Fibroblast of lung (primary cell): ENCODE measurements around the gene KCNIP4. TPM values are rescaled to one million over a fixed set of nuclear protein-coding genes. Genes with fewer than 3 reads are reported as not detected.

ENCODE experiments used
- DNase-seq, 2 donors: peaks; one replicate each; pipeline versions ENCODE4 v3.0.0 to v3.0.0-alpha.2; 2010; ENCODE audit warnings: low read depth in 2 of 2
- H2AFZ ChIP-seq: 2 replicates; pipeline ENCODE4 v1.5.1; 2012; ENCODE audit warnings: low read length, control low read depth, inconsistent platforms
- H3K27ac ChIP-seq: 2 replicates; pipeline ENCODE4 v1.5.1; 2011; ENCODE audit warnings: low read length, control low read depth; ENCODE audit not compliant: insufficient read depth
- H3K27me3 ChIP-seq: 2 replicates; pipeline ENCODE4 v1.5.1; 2011; ENCODE audit warnings: mild to moderate bottlenecking, low read length; ENCODE audit not compliant: control insufficient read depth, insufficient read depth
- H3K36me3 ChIP-seq: 2 replicates; pipeline ENCODE4 v1.5.1; 2011; ENCODE audit warnings: low read length; ENCODE audit not compliant: control insufficient read depth, insufficient read depth
- H3K4me1 ChIP-seq: 2 replicates; pipeline ENCODE4 v1.5.1; 2011; ENCODE audit warnings: low read length; ENCODE audit not compliant: control insufficient read depth, insufficient read depth; ENCODE audit errors: extremely low read depth
- H3K4me2 ChIP-seq: 2 replicates; pipeline ENCODE4 v1.5.1; 2011; ENCODE audit warnings: low read length, control low read depth; ENCODE audit not compliant: insufficient read depth; ENCODE audit errors: extremely low read depth
- H3K4me3 ChIP-seq, 4 experiments: fragments of 200-600 bp in 1 of 4; sonication (generic) in 1 of 4; replicated peaks in 1 of 4; 2 replicates each; pipeline ENCODE4 v1.5.1; 2011 to 2016; ENCODE audit warnings: low read length in 4 of 4, low read depth in 3 of 4, mild to moderate bottlenecking in 3 of 4, control low read depth in 2 of 4, inconsistent platforms in 1 of 4, mixed read lengths in 1 of 4; ENCODE audit not compliant: insufficient read depth in 1 of 4; ENCODE audit errors: control extremely low read depth in 1 of 4
- H3K79me2 ChIP-seq: 2 replicates; pipeline ENCODE4 v1.5.1; 2012; ENCODE audit warnings: mild to moderate bottlenecking, low read length, inconsistent platforms; ENCODE audit not compliant: control insufficient read depth, insufficient read depth
- H3K9ac ChIP-seq: 2 replicates; pipeline ENCODE4 v1.5.1; 2011; ENCODE audit warnings: mild to moderate bottlenecking, low read length, control low read depth; ENCODE audit not compliant: insufficient read depth
- H3K9me3 ChIP-seq: 2 replicates; pipeline ENCODE4 v1.5.1; 2012; ENCODE audit warnings: low read depth, low read length; ENCODE audit not compliant: control insufficient read depth, insufficient read depth
- H4K20me1 ChIP-seq: 2 replicates; pipeline ENCODE4 v1.5.1; 2011; ENCODE audit warnings: low read length; ENCODE audit not compliant: control insufficient read depth, insufficient read depth; ENCODE audit errors: extremely low read depth
- EZH2 ChIP-seq: IDR thresholded peaks from 2 replicates; pipeline ENCODE4 v1.5.1; 2012; ENCODE audit warnings: low read length, control low read depth, mild to moderate bottlenecking; ENCODE audit errors: missing control alignments
- polyA plus RNA-seq, 2 donors: library from polyadenylated mRNA; depleted of rRNA in 1 of 2; stranded (reverse) in 1 of 2; unstranded in 1 of 2; fragments of >200 nt; gene quantifications; 2 replicates each; pipeline ENCODE4 v1.2.1, GENCODE V29; 2011 to 2012; ENCODE audit warnings: missing spikeins in 1 of 2
- total RNA-seq: library from RNA; depleted of rRNA; stranded (reverse); fragments of >200 nt; gene quantifications from 2 replicates; pipeline ENCODE4 v1.2.1, GENCODE V29; 2014
- TF ChIP-seq, protein P1 (sequence below), 2 donors: IDR thresholded peaks in 1 of 2; conservative IDR thresholded peaks in 1 of 2; 1 replicate in 1 of 2; 2 replicates in 1 of 2; pipeline ENCODE4 v1.5.1; 2011 to 2012; ENCODE audit warnings: low read length in 2 of 2, control low read depth in 1 of 2, inconsistent platforms in 1 of 2, low read depth in 1 of 2, mild to moderate bottlenecking in 1 of 2

KCNIP4 gene
- total and polyA plus RNA-seq, 2 donors (not counting 1 experiment from before 2014, with no cell fraction given): not detected

DNA sequence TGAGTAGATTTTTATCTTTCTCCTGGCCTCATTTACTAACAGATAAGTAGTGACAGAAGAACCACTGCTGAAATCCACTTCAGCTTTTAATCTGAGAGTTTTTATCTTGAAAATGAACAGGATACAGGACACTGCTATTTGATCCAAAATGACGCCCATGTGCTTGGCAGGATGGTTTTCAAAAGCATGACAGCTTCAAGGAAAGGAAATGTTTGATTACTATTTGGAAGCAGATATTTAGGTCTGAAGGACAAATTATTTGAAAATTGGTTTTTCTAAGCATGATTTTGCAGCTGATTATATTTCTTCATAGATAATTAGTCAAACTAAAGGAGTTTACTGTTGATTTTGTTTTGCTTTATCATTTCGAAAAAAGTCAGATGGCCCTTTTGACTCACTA lies 1237.2 kb downstream of the KCNIP4 start:
- no peaks in the 10 kb centered on the region for H3K27me3 ChIP-seq
- H4K20me1 ChIP-seq: no peaks in the 10 kb centered on the region
- H3K36me3 ChIP-seq: no peaks in the 10 kb centered on the region
- TF ChIP-seq EZH2: no peak
- TF ChIP-seq, protein P1, sequence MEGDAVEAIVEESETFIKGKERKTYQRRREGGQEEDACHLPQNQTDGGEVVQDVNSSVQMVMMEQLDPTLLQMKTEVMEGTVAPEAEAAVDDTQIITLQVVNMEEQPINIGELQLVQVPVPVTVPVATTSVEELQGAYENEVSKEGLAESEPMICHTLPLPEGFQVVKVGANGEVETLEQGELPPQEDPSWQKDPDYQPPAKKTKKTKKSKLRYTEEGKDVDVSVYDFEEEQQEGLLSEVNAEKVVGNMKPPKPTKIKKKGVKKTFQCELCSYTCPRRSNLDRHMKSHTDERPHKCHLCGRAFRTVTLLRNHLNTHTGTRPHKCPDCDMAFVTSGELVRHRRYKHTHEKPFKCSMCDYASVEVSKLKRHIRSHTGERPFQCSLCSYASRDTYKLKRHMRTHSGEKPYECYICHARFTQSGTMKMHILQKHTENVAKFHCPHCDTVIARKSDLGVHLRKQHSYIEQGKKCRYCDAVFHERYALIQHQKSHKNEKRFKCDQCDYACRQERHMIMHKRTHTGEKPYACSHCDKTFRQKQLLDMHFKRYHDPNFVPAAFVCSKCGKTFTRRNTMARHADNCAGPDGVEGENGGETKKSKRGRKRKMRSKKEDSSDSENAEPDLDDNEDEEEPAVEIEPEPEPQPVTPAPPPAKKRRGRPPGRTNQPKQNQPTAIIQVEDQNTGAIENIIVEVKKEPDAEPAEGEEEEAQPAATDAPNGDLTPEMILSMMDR (conservative IDR thresholded peaks at IDR 0.05 in 1 of 2, IDR thresholded peaks at IDR 0.05 in 1 of 2; ENCODE audit: low read depth in 1 of 2, low read length in 2 of 2): no peak
- no peak overlapping the region for H3K9ac ChIP-seq
- no peak overlapping the region for H3K4me3 ChIP-seq
- H3K9me3 ChIP-seq: no peaks in the 10 kb centered on the region
- no peak for DNase-seq
- no peaks in the 10 kb centered on the region for H3K79me2 ChIP-seq
- H3K4me2 ChIP-seq: no peak overlapping the region
- no peaks in the 10 kb centered on the region for H3K4me1 ChIP-seq
- H2AFZ ChIP-seq: no peak overlapping the region
- H3K27ac ChIP-seq: no peak overlapping the region

GRCh38 chr4:20700007-20700761 lies 1248.4 kb downstream of the KCNIP4 start, which contains the start of gene PACRGL:
TSS of gene PACRGL (plus strand) at chr4:20700458. CDS start at chr4:20704482, 4,024 bp downstream.
- TF ChIP-seq, protein P1 (conservative IDR thresholded peaks at IDR 0.05 in 1 of 2, IDR thresholded peaks at IDR 0.05 in 1 of 2; ENCODE audit: low read depth in 1 of 2, low read length in 2 of 2): no peak
- TF ChIP-seq EZH2: no peak

DNA sequence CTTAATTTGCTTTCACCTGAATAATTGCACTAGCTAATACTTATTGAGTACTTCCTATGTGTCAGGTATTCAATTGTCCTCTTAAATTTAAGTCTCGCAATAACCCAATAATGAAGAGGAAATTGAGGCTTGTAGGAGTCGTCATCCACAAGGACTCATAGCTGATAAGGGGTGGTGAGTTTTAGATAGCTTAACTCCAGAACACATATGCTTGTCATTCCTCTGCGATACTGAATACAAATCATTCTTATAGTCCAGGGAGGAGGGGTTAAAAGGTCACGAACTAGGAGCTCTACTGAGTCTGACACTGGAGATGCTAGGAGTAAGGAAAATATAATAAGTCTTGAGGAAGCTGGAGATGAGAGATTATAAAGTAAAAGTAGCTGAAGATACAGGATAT lies 1249.8 kb downstream of the KCNIP4 start:
- TF ChIP-seq EZH2: no peak
- TF ChIP-seq, protein P1 (conservative IDR thresholded peaks at IDR 0.05 in 1 of 2, IDR thresholded peaks at IDR 0.05 in 1 of 2; ENCODE audit: low read depth in 1 of 2, low read length in 2 of 2): no peak
- Histone ChIP-seq H3K36me3 (no peaks in the 10 kb centered on the region), H3K4me1 (peaks cover 3% of the 10 kb centered on the region), H3K27me3 (no peaks in the 10 kb centered on the region), H3K9ac (no peak overlapping the region), H3K27ac (no peak overlapping the region), H3K4me3 (no peak overlapping the region), H2AFZ (no peak overlapping the region), H3K4me2 (no peak overlapping the region), H3K79me2 (peaks cover 11% of the 10 kb centered on the region), H3K9me3 (no peaks in the 10 kb centered on the region), H4K20me1 (no peaks in the 10 kb centered on the region)
- no peak for DNase-seq

More at GRCh38 chr4:20700007-20700761, 1248.4 kb downstream of the KCNIP4 start, which contains the start of gene PACRGL:
- Histone ChIP-seq H3K4me1 (peaks cover 3% of the 10 kb centered on the region), H2AFZ (peak within 1 kb of the TSS; percentile 83), H3K9me3 (no peaks in the 10 kb centered on the region), H3K79me2 (peaks cover 11% of the 10 kb centered on the region), H3K27ac (peak within 1 kb of the TSS; percentile 83), H3K36me3 (peaks cover 1% of the 10 kb centered on the region), H3K4me2 (peak within 1 kb of the TSS; percentile 88), H3K27me3 (no peaks in the 10 kb centered on the region), H4K20me1 (no peaks in the 10 kb centered on the region), H3K4me3 (peak within 1 kb of the TSS; percentile 77 to 96 (median 90)), H3K9ac (peak within 1 kb of the TSS; percentile 83)
- DNase-seq: peak; percentile 91 to 95
